IPS-15b (cell line): ENCODE data around the gene GPR146.

Experiments
- H3K27me3 ChIP-seq: one replicate; pipeline ENCODE4 v1.6.1; 2013; ENCODE audit warnings: low read length; ENCODE audit not compliant: control insufficient read depth, insufficient read depth
- H3K36me3 ChIP-seq: one replicate; pipeline ENCODE4 v1.6.1; 2013; ENCODE audit warnings: low read length; ENCODE audit not compliant: control insufficient read depth, insufficient read depth
- H3K4me1 ChIP-seq: one replicate; pipeline ENCODE4 v1.6.1; 2013; ENCODE audit warnings: mild to moderate bottlenecking, low read length; ENCODE audit not compliant: control insufficient read depth, insufficient read depth
- H3K4me3 ChIP-seq: one replicate; pipeline ENCODE4 v1.5.1; 2013; ENCODE audit warnings: low read depth, low read length
- H3K9ac ChIP-seq: one replicate; pipeline ENCODE4 v1.6.1; 2013; ENCODE audit warnings: low read depth, mild to moderate bottlenecking, low read length
- H3K9me3 ChIP-seq: one replicate; pipeline ENCODE4 v1.6.1; 2013; ENCODE audit warnings: mild to moderate bottlenecking, low read length; ENCODE audit not compliant: control insufficient read depth, insufficient read depth

GPR146 gene

DNA sequence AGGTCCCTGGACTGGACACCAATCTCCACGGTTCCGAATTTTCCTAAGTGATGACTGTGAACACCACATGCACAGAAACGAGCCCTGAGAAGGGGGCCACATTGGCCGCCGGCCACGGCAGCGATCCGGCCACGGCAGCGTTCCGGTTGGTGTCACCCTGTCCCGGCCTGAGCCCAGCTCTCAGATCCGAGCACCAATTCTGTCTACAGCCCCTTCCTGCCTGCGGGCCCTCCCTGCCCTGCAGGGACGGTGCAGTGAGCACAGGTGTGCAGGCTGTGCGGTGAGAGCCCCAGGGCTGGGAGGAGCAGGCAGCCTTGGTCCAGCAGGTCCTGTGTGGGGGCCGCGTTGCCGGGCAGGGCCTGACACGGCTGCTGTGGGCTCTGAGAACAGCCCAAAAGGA lies 29.7 kb upstream of the GPR146 start:
- Histone ChIP-seq H3K9ac (no peak overlapping the region), H3K27me3 (no peaks in the 10 kb centered on the region), H3K4me3 (no peak overlapping the region), H3K4me1 (no peaks in the 10 kb centered on the region), H3K9me3 (no peaks in the 10 kb centered on the region), H3K36me3 (peaks cover 16% of the 10 kb centered on the region)

DNA sequence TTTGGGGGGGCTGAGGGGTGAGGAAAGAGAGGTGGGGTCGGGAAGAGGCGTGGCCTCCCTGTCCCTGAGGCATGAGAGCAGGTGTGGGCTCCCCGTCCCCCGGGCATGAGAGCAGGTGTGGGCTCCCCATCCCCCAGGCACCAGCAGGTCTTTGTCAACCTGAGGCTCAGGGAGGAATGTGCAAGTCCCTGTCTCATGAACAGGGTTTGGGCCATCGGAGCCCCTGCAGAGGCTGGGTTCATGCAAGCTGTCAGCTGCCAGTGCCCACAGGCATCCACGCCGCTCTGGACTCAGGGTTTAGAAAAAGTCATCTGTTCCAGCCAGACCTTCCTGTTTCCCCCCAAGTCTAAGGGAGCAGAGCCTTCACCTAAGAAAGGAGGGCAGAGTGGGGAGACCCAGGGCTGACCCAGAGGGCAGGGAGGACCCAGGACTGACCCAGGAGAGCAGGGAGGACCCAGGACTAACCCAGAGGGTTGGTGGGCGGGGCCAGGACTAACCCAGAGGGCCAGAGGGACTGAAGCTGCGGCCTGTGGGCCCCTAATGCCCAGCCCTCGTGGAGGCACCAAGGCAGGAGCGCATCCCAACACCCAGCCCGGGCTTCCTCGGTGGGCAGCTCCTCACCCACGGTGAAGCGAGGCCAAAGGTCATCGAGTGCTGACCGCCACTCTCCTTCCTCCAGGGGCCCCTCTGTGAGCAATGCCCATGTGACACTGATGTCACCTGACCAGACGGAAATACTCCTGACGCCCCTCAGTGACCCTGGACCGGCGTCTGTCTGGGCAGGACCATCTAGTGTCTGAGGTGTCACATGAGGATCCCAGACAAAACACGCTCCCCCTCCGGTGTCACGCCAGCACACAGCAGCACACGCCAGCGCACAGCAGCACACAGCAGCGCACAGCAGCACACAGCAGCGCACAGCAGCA lies 28.9 kb upstream of the GPR146 start:
- Histone ChIP-seq H3K27me3 (no peaks in the 10 kb centered on the region), H3K36me3 (peaks cover 14% of the 10 kb centered on the region), H3K4me1 (no peaks in the 10 kb centered on the region), H3K9me3 (no peaks in the 10 kb centered on the region), H3K4me3 (no peak overlapping the region), H3K9ac (no peak overlapping the region)

DNA sequence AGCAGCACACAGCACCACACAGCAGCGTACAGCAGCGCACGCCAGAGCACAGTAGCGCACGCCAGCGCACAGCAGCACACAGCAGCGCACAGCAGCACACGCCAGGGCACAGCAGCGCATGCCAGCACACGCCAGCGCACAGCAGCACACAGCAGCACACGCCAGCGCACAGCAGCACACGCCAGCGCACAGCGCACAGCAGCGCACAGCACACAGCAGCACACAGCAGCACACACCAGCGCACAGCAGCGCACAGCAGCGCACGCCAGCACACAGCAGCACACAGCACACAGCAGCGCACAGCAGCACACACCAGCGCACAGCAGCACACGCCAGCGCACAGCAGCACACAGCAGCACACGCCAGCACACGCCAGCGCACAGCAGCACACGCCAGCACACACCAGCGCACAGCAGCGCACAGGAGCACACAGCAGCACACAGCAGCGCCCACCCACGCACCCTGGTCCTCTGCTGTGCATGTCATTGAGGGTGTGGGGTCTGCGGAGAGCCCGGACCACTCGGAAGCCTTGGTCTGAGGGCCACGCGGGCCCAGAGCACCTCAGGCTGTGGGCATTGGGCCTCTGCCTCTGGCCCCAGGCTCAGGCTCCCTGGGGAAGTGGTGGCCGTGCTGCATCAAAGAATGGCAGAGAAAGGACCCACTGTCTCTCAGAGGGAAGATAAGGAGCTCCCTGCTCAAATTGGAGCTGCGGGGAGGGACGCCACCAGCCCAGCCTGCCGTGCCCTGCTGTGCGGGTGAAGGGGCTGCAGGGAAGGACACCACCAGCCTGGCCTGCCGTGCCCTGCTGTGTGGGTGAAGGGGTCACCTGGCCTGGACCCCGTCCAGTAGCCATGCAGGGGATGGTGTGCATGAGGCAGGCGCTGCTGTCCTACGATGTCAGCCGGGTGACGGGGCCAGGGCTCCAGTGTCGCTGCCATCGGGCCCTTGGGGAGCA lies 27.5 kb upstream of the GPR146 start:
- Histone ChIP-seq H3K36me3 (peaks cover 20% of the 10 kb centered on the region), H3K4me3 (no peak overlapping the region), H3K9me3 (no peaks in the 10 kb centered on the region), H3K4me1 (no peaks in the 10 kb centered on the region), H3K9ac (no peak overlapping the region), H3K27me3 (no peaks in the 10 kb centered on the region)

DNA sequence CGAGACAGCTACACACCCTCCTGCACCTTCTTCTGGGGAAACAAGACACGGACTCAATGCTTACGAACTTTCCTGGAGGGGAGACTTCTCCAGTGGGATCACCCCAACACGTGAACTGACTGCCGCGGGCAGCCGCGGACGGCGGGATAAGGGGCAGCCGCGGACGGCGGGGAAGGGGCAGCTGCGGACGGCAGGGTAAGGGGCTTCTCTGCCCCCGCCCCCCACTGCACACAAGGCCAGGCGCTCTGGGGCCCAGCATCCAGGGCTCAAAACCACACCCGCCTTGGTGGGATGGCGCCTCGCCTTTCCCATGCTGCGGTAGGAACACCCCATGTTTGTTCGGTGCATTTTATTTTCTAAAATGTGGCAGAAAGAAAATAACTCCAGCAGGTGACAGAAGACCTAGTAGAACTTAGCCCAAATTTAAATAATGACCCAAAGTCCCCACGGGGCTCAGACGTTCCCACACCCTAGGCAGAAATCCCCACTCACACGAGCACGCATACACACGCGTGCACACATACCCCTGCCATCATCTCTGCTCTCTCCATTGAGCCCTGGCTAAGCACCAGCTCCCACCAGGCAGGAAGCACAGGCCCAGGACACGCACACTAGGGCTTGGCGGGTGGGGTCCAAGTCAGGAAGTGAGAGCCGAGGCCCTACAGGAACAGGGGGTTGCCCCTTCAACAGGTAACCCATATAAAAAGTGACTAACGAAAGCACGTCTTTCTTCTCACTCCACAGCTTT lies 26.6 kb upstream of the GPR146 start:
- Histone ChIP-seq H3K4me3 (no peak overlapping the region), H3K27me3 (no peaks in the 10 kb centered on the region), H3K9me3 (no peaks in the 10 kb centered on the region), H3K9ac (no peak overlapping the region), H3K4me1 (no peaks in the 10 kb centered on the region), H3K36me3 (peaks cover 19% of the 10 kb centered on the region)

DNA sequence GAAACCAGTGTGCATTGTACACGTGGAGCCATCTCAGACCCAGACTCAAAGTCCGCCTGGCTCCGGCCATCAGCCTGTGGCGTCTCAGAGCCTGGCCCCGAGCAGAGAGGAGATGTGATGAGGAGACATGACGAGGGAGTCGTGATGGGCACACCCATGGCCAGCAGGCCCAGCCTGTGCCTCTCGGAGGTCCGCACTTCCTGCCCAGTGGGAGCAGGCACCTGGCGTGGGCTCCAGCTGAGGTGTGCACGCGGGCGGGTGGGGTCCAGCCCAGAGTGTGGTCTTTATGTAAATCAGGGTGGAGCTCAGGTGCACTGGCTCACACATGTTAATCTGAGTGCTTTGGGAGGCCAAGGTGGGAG lies 26.0 kb upstream of the GPR146 start:
- no peak overlapping the region for H3K9ac ChIP-seq
- H3K36me3 ChIP-seq, result peaks cover 17% of the 10 kb centered on the region
- H3K27me3 ChIP-seq, result no peaks in the 10 kb centered on the region
- no peak overlapping the region for H3K4me3 ChIP-seq
- no peaks in the 10 kb centered on the region for H3K4me1 ChIP-seq
- H3K9me3 ChIP-seq, result no peaks in the 10 kb centered on the region

DNA sequence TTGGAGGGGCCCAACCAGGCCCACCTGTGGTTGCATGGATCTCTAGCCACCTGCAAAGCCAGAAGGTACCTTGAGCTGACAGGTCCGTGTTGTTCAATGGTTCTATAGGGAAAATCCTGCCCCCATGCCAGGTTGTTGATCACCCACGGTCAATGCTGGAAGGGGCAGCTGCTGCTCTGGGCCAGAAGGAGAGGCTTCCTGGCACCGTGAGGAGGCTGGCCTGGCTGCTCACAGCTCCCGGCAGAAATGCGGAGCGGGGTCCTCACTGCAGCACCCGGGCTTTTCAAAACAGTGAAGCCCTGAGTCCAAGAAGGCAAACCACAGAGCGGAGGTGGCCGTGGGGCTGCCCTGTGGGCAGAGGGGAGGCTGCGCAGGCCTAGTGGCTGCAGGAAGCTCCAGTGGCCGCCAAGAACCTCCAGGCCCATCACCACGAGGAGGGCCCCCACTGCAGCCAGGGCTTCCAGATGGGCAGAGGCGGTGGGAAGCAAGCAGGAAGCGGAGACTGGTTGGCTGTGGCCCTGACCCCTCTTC lies 25.0 kb upstream of the GPR146 start:
- H3K4me1 ChIP-seq, result no peaks in the 10 kb centered on the region
- no peaks in the 10 kb centered on the region for H3K27me3 ChIP-seq
- peaks cover 17% of the 10 kb centered on the region for H3K36me3 ChIP-seq
- no peak overlapping the region for H3K4me3 ChIP-seq
- H3K9me3 ChIP-seq, result no peaks in the 10 kb centered on the region
- no peak overlapping the region for H3K9ac ChIP-seq

DNA sequence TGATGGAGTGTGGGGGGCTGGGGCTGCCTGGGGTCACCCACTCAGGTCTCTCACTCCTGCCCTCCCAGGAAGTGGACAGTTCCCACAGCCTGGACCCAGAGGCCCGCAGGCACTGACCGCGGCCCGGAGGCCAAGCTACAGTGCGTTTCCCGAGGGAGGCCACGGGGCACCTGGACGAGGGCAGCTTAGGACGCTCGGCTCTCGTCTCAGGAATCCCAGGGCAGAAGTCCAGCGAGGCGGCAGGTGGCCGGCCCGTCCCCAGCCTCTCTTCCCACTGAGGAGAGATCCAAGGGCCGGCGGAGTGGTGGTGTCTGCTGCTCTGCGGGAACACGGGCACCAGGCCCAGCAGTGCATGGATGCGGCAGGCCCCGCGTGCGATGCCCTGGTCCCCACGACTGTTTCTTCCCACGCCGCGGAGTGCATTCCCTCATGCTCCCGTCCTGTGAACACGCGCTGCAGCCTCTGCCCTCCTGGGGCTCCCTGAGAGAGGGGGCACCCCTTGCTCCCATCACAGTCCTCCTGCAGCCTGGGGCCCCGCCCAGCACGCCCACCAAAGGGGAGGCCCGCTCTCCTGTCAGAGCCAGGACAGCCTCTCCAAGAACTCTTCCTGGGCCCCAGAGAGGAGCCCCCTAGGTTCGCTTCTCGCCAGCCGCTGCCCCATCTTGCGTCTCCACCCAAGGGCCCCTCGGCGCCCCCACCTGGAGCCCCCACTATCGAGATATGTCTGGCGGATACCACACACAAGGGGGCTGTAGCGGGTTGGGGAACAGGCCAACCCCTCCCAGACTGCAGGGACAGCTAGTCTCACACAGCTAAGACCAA lies 24.3 kb upstream of the GPR146 start:
- Histone ChIP-seq H3K4me1 (no peaks in the 10 kb centered on the region), H3K36me3 (peaks cover 14% of the 10 kb centered on the region), H3K4me3 (no peak overlapping the region), H3K9ac (no peak overlapping the region), H3K9me3 (no peaks in the 10 kb centered on the region), H3K27me3 (no peaks in the 10 kb centered on the region)

DNA sequence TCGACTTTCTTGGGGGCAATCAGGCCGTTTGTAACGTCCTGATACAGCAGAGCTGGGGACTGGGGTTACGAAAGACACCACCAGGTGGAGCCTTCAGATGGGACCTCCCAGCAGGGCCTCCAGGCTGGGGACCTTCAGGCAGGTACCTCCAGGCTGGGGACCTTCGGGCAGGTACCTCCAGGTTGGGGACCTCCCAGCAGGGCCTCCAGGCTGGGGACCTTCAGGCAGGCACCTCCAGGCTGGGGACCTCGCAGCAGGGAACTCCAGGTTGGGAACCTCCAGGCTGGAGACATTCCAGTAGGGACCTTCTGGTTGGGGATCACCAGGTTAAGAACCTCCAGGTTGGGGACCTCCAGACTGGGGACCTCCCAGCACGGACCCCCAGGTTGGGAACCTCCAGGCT lies 23.5 kb upstream of the GPR146 start:
- Histone ChIP-seq H3K9ac (no peak overlapping the region), H3K9me3 (no peaks in the 10 kb centered on the region), H3K36me3 (peaks cover 18% of the 10 kb centered on the region), H3K4me3 (no peak overlapping the region), H3K27me3 (no peaks in the 10 kb centered on the region), H3K4me1 (no peaks in the 10 kb centered on the region)

DNA sequence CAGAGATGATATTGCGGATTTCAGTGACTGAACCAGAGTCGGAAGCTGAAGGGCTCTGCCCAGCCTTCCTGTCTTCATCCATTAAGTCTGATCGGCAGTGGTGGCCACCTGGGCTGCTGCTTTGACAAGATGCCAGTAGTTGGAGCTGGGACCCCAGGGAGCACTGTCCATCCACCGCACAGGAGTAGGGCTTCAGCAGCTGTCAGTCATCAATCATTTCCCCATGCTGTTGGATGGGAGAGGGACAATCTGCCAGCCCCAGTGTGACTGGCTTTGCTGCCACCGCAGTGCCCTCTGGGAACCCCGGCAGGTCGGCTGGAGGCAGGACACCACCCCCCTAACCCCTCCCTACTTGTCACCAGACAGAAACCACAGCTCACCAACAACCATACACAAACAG lies 23.0 kb upstream of the GPR146 start:
- no peak overlapping the region for H3K9ac ChIP-seq
- H3K36me3 ChIP-seq, result peaks cover 18% of the 10 kb centered on the region
- no peaks in the 10 kb centered on the region for H3K9me3 ChIP-seq
- no peaks in the 10 kb centered on the region for H3K4me1 ChIP-seq
- no peaks in the 10 kb centered on the region for H3K27me3 ChIP-seq
- H3K4me3 ChIP-seq, result no peak overlapping the region

DNA sequence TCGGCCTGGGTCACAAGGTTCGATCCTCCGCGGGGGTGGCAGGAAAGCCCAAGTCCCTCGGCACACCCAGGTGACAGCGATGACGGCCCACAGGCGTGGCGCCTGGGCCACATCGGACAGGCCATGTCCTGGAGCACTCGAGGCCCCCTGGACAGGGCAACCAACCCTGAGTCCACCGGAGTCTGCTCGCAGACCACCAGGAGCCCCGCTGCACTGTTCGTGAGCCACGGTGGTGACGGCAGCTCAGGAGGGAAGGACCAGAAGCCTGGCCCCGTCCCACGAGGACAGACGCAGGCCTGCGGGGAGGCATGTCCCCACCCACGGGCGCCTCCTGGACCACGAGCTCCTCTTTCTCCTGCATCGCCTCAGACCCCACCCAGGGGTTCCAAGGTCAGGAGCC lies 22.4 kb upstream of the GPR146 start:
- H3K9me3 ChIP-seq, result no peaks in the 10 kb centered on the region
- no peak overlapping the region for H3K9ac ChIP-seq
- H3K27me3 ChIP-seq, result no peaks in the 10 kb centered on the region
- H3K4me3 ChIP-seq, result no peak overlapping the region
- H3K36me3 ChIP-seq, result peaks cover 18% of the 10 kb centered on the region
- H3K4me1 ChIP-seq, result no peaks in the 10 kb centered on the region
